ENCODE data around the gene HDAC1.

The HDAC1 gene

GRCh38 chr1:32373996-32374592 is 82.2 kb downstream of the HDAC1 start:
- Histone ChIP-seq H2AFZ (ENCODE audit: insufficient read depth, low read length, poor library complexity) (no peak overlapping the region), H3K4me1 (ENCODE audit: control insufficient read depth in 1 of 2, insufficient read depth in 2 of 2, low read length in 2 of 2) (no peaks in the 10 kb centered on the region), H2BK12ac (ENCODE audit: low read length) (no peak overlapping the region), H3K9ac (ENCODE audit: low read length) (no peak overlapping the region), H3K18ac (ENCODE audit: low read length) (no peak overlapping the region), H3K4me3 (ENCODE audit: low read depth, low read length) (no peak overlapping the region), H3K27ac (ENCODE audit: low read depth, low read length) (no peak overlapping the region), H3K14ac (ENCODE audit: low read length) (no peak overlapping the region), H2BK5ac (ENCODE audit: low read depth, low read length, poor library complexity) (no peak overlapping the region), H4K91ac (ENCODE audit: low read depth, low read length) (no peak overlapping the region), H4K12ac (ENCODE audit: low read depth, low read length) (no peak overlapping the region), H3K9me3 (ENCODE audit: insufficient read depth, low read depth, low read length) (no peaks in the 10 kb centered on the region), H3K79me1 (ENCODE audit: low read length) (no peaks in the 10 kb centered on the region), H2BK120ac (ENCODE audit: insufficient read depth, low read length, poor library complexity) (no peak overlapping the region), H3K36me3 (ENCODE audit: control insufficient read depth in 1 of 2, insufficient read depth in 2 of 2, low read length in 2 of 2) (peaks cover 54 to 73% of the 10 kb centered on the region in 2 experiments), H3K79me2 (ENCODE audit: control insufficient read depth, insufficient read depth, low read length, poor library complexity) (no peaks in the 10 kb centered on the region), H4K8ac (ENCODE audit: low read depth, low read length) (no peak overlapping the region), H3K23ac (ENCODE audit: low read length) (no peak overlapping the region), H3K27me3 (ENCODE audit: insufficient read depth, low read length) (no peaks in the 10 kb centered on the region), H3K4me2 (ENCODE audit: low read length) (no peak overlapping the region), H3K4ac (ENCODE audit: low read depth, low read length) (no peak overlapping the region), H2AK5ac (ENCODE audit: low read length) (no peak overlapping the region)
- WGBS (ENCODE audit: extremely low coverage, insufficient coverage, insufficient read length) = no CpG with 5 or more reads among the region's 1 CpG
- no peak for DNase-seq

DNA sequence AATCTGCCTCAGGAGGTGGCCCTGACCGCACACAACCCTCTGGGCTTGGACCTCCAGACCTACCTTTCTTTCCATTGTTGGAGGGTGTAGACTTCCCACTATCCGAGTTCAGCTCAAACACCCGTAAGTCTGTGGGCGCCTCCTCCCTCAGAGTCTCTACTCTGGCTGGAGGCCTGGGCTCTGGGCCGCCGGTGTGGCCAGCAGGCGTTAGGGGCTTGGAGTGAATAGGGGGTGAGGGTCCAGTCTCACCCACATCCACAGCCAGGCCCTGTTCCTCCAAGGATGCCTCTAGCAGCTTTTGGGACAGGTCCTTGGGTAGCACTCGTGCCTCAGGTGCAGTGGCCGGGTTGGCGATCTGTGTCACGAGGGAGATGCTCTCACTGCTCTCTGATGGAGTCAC is 84.3 kb downstream of the HDAC1 start:
- no peaks in the 10 kb centered on the region for H3K79me1 ChIP-seq (ENCODE audit: low read length)
- no peak overlapping the region for H3K14ac ChIP-seq (ENCODE audit: low read length)

GRCh38 chr1:32377541-32378220 is 85.8 kb downstream of the HDAC1 start:
- no peak overlapping the region for H2AFZ ChIP-seq (ENCODE audit: insufficient read depth, low read length, poor library complexity)
- H3K4ac ChIP-seq (ENCODE audit: low read depth, low read length) = no peak overlapping the region
- H3K4me1 ChIP-seq (ENCODE audit: control insufficient read depth in 1 of 2, insufficient read depth in 2 of 2, low read length in 2 of 2) = no peaks in the 10 kb centered on the region
- H3K79me1 ChIP-seq (ENCODE audit: low read length) = no peaks in the 10 kb centered on the region
- H2BK120ac ChIP-seq (ENCODE audit: insufficient read depth, low read length, poor library complexity) = no peak overlapping the region
- no peak overlapping the region for H3K4me3 ChIP-seq (ENCODE audit: low read depth, low read length)
- no peak overlapping the region for H2BK12ac ChIP-seq (ENCODE audit: low read length)
- no peak overlapping the region for H4K8ac ChIP-seq (ENCODE audit: low read depth, low read length)
- H3K27ac ChIP-seq (ENCODE audit: low read depth, low read length) = no peak overlapping the region
- no peak overlapping the region for H2AK5ac ChIP-seq (ENCODE audit: low read length)
- H3K79me2 ChIP-seq (ENCODE audit: control insufficient read depth, insufficient read depth, low read length, poor library complexity) = no peaks in the 10 kb centered on the region
- H3K9me3 ChIP-seq (ENCODE audit: insufficient read depth, low read depth, low read length) = no peaks in the 10 kb centered on the region
- H3K27me3 ChIP-seq (ENCODE audit: insufficient read depth, low read length) = no peaks in the 10 kb centered on the region
- no CpG with 5 or more reads among the region's 12 CpGs for WGBS (ENCODE audit: extremely low coverage, insufficient coverage, insufficient read length)
- H2BK5ac ChIP-seq (ENCODE audit: low read depth, low read length, poor library complexity) = no peak overlapping the region
- H3K36me3 ChIP-seq (ENCODE audit: control insufficient read depth in 1 of 2, insufficient read depth in 2 of 2, low read length in 2 of 2) = peaks cover 71 to 85% of the 10 kb centered on the region in 2 experiments
- H3K14ac ChIP-seq (ENCODE audit: low read length) = no peak overlapping the region
- H3K9ac ChIP-seq (ENCODE audit: low read length) = no peak overlapping the region
- DNase-seq = peak; percentile 32 to 60
- H3K18ac ChIP-seq (ENCODE audit: low read length) = no peak overlapping the region
- no peak overlapping the region for H4K91ac ChIP-seq (ENCODE audit: low read depth, low read length)
- no peak overlapping the region for H3K4me2 ChIP-seq (ENCODE audit: low read length)
- no peak overlapping the region for H3K23ac ChIP-seq (ENCODE audit: low read length)
- H4K12ac ChIP-seq (ENCODE audit: low read depth, low read length) = no peak overlapping the region

More for the DNA sequence above, 84.3 kb downstream of the HDAC1 start:
- no CpG with 5 or more reads among the region's 11 CpGs for WGBS (ENCODE audit: extremely low coverage, insufficient coverage, insufficient read length)
- H2AK5ac ChIP-seq (ENCODE audit: low read length) = no peak overlapping the region
- H3K79me2 ChIP-seq (ENCODE audit: control insufficient read depth, insufficient read depth, low read length, poor library complexity) = no peaks in the 10 kb centered on the region
- no peaks in the 10 kb centered on the region for H3K27me3 ChIP-seq (ENCODE audit: insufficient read depth, low read length)
- no peak overlapping the region for H2BK12ac ChIP-seq (ENCODE audit: low read length)
- H2AFZ ChIP-seq (ENCODE audit: insufficient read depth, low read length, poor library complexity) = no peak overlapping the region
- no peak overlapping the region for H3K4me3 ChIP-seq (ENCODE audit: low read depth, low read length)
- H2BK120ac ChIP-seq (ENCODE audit: insufficient read depth, low read length, poor library complexity) = no peak overlapping the region
- H3K23ac ChIP-seq (ENCODE audit: low read length) = no peak overlapping the region
- H2BK5ac ChIP-seq (ENCODE audit: low read depth, low read length, poor library complexity) = no peak overlapping the region
- no peak overlapping the region for H3K4ac ChIP-seq (ENCODE audit: low read depth, low read length)
- no peak overlapping the region for H4K8ac ChIP-seq (ENCODE audit: low read depth, low read length)
- H4K12ac ChIP-seq (ENCODE audit: low read depth, low read length) = no peak overlapping the region
- H3K9ac ChIP-seq (ENCODE audit: low read length) = no peak overlapping the region
- H3K4me1 ChIP-seq (ENCODE audit: control insufficient read depth in 1 of 2, insufficient read depth in 2 of 2, low read length in 2 of 2) = no peaks in the 10 kb centered on the region
- no peak overlapping the region for H3K27ac ChIP-seq (ENCODE audit: low read depth, low read length)
- no peak overlapping the region for H3K18ac ChIP-seq (ENCODE audit: low read length)
- H4K91ac ChIP-seq (ENCODE audit: low read depth, low read length) = no peak overlapping the region
- peaks cover 68 to 87% of the 10 kb centered on the region in 2 experiments for H3K36me3 ChIP-seq (ENCODE audit: control insufficient read depth in 1 of 2, insufficient read depth in 2 of 2, low read length in 2 of 2)
- H3K4me2 ChIP-seq (ENCODE audit: low read length) = no peak overlapping the region
- no peak for DNase-seq
- H3K9me3 ChIP-seq (ENCODE audit: insufficient read depth, low read depth, low read length) = no peaks in the 10 kb centered on the region

GRCh38 chr1:32380057-32380456 is 88.2 kb downstream of the HDAC1 start:
- Histone ChIP-seq H3K4me3 (ENCODE audit: low read depth, low read length) (no peak overlapping the region), H3K79me1 (ENCODE audit: low read length) (no peaks in the 10 kb centered on the region), H3K79me2 (ENCODE audit: control insufficient read depth, insufficient read depth, low read length, poor library complexity) (no peaks in the 10 kb centered on the region), H3K27ac (ENCODE audit: low read depth, low read length) (no peak overlapping the region), H4K12ac (ENCODE audit: low read depth, low read length) (no peak overlapping the region), H3K9ac (ENCODE audit: low read length) (no peak overlapping the region), H3K4me1 (ENCODE audit: control insufficient read depth in 1 of 2, insufficient read depth in 2 of 2, low read length in 2 of 2) (no peaks in the 10 kb centered on the region), H3K4me2 (ENCODE audit: low read length) (no peak overlapping the region), H4K91ac (ENCODE audit: low read depth, low read length) (no peak overlapping the region), H3K9me3 (ENCODE audit: insufficient read depth, low read depth, low read length) (no peaks in the 10 kb centered on the region), H2BK12ac (ENCODE audit: low read length) (no peak overlapping the region), H4K8ac (ENCODE audit: low read depth, low read length) (no peak overlapping the region), H2BK5ac (ENCODE audit: low read depth, low read length, poor library complexity) (no peak overlapping the region), H3K4ac (ENCODE audit: low read depth, low read length) (no peak overlapping the region), H2BK120ac (ENCODE audit: insufficient read depth, low read length, poor library complexity) (no peak overlapping the region), H3K23ac (ENCODE audit: low read length) (no peak overlapping the region), H3K27me3 (ENCODE audit: insufficient read depth, low read length) (no peaks in the 10 kb centered on the region), H3K18ac (ENCODE audit: low read length) (no peak overlapping the region), H3K14ac (ENCODE audit: low read length) (no peak overlapping the region), H3K36me3 (ENCODE audit: control insufficient read depth in 1 of 2, insufficient read depth in 2 of 2, low read length in 2 of 2) (peaks cover 70 to 80% of the 10 kb centered on the region in 2 experiments), H2AK5ac (ENCODE audit: low read length) (no peak overlapping the region), H2AFZ (ENCODE audit: insufficient read depth, low read length, poor library complexity) (no peak overlapping the region)
- no CpG with 5 or more reads among the region's 9 CpGs for WGBS (ENCODE audit: extremely low coverage, insufficient coverage, insufficient read length)
- DNase-seq = no peak
